Measurements from ENCODE around the gene BOLA1.

Gene BOLA1

GRCh38 chr1:149887456-149888246 is 11.7 kb upstream of the BOLA1 start:
- peak; percentile 65 to 71 for DNase-seq

- peak; percentile 83 to 86 for DNase-seq
Measured at GRCh38 chr1:149888247-149888998, 10.9 kb upstream of the BOLA1 start.

GRCh38 chr1:149888999-149889289 is 10.4 kb upstream of the BOLA1 start:
- no peak for DNase-seq

- no peak for DNase-seq
Measured at GRCh38 chr1:149896575-149896974, 2.8 kb upstream of the BOLA1 start.

- DNase-seq: no peak
Measured at GRCh38 chr1:149903836-149904491, 4.6 kb downstream of the BOLA1 start.

- DNase-seq: no peak
Measured at GRCh38 chr1:149906570-149907075, 7.3 kb downstream of the BOLA1 start.

- DNase-seq: no peak
Measured at GRCh38 chr1:149914545-149914944, 15.2 kb downstream of the BOLA1 start.

GRCh38 chr1:149915429-149916192 is 16.2 kb downstream of the BOLA1 start:
- DNase-seq: no peak

- DNase-seq: no peak
Measured at GRCh38 chr1:149916193-149916897, 17.0 kb downstream of the BOLA1 start.

GRCh38 chr1:149916898-149917252 is 17.5 kb downstream of the BOLA1 start:
- no peak for DNase-seq

GRCh38 chr1:149917571-149918144 is 18.3 kb downstream of the BOLA1 start, which contains the start of gene SV2A:
Gene SV2A, minus strand, starts transcription at chr1:149917844. Its CDS starts 4,004 bp downstream, at chr1:149913840.
- DNase-seq: peak; percentile 55 to 56

- DNase-seq: no peak
Measured at GRCh38 chr1:149923626-149924025, 24.3 kb downstream of the BOLA1 start.

GRCh38 chr1:149925345-149925744 is 26.0 kb downstream of the BOLA1 start:
- no peak for DNase-seq

GRCh38 chr1:149925751-149926150 is 26.4 kb downstream of the BOLA1 start:
- DNase-seq: no peak

- no peak for DNase-seq
Measured at GRCh38 chr1:149926296-149926695, 26.9 kb downstream of the BOLA1 start.

- DNase-seq: no peak
Measured at GRCh38 chr1:149927056-149927562, 27.7 kb downstream of the BOLA1 start.

- DNase-seq: peak; percentile 95 to 96
Measured at GRCh38 chr1:149927563-149928400, 28.4 kb downstream of the BOLA1 start, which contains the start of gene SF3B4. Gene SF3B4, minus strand, starts transcription at chr1:149927803. Its CDS starts 44 bp downstream, at chr1:149927759.

- no peak for DNase-seq
Measured at GRCh38 chr1:149928401-149928724, 29.0 kb downstream of the BOLA1 start.

GRCh38 chr1:149929856-149930255 is 30.5 kb downstream of the BOLA1 start:
- DNase-seq: no peak

- no peak for DNase-seq
Measured at GRCh38 chr1:149931212-149931790, 31.9 kb downstream of the BOLA1 start.

Measured in activated CD4-positive, alpha-beta T cell treated with anti-CD3 and anti-CD28 coated beads, Interleukin-2, amount 50 U/mL, for 48 hours (primary cell).